ENCODE results near the gene SMIM29. TPM values are rescaled to one million over a fixed set of nuclear protein-coding genes. Genes with fewer than 3 reads are reported as not detected.

Gene SMIM29
- total RNA-seq, 1 experiment from 2014 or later: 44.3 TPM

DNA sequence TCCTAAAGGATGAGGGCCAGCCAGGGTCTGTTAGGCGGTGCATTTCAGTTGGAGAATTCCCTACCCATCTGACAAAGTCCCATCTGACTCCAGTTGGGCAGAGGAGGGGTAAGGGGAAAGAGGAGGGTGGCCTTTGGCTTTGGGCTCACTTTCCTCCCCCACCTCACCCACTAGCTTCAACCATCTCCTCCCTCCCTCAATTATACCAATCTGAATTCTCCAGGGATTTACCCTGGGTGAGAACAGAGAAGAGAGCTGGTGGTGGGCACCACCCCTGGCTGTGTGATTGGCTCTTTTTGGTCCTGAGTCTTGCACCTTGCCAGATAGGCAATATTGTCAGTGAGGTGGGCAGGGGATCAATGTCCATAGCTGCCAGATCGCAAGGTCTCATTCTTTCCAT, 8.9 kb downstream of the SMIM29 start:
- peak overlapping the region; percentile 96; the same call in 1 of the 2 replicates for H3K27ac ChIP-seq (ENCODE audit: low read length)
- peak overlapping the region; percentile 71; the same call in 1 of the 2 replicates for H3K4me3 ChIP-seq (ENCODE audit: low read length)
- H3K79me2 ChIP-seq (ENCODE audit: low read length): peaks cover 35% of the 10 kb centered on the region
- no peaks in the 10 kb centered on the region for H3K9me3 ChIP-seq (ENCODE audit: low read length)
- H3K4me2 ChIP-seq (ENCODE audit: low read depth, low read length, poor library complexity, severe bottlenecking): peak overlapping the region; percentile 86
- peaks cover 44% of the 10 kb centered on the region for H3K4me1 ChIP-seq (ENCODE audit: low read length)
- H3K36me3 ChIP-seq (ENCODE audit: insufficient read depth, low read length): peaks cover 47% of the 10 kb centered on the region
- H4K20me1 ChIP-seq (ENCODE audit: insufficient read depth, low read depth, low read length): peaks cover 41% of the 10 kb centered on the region
- H3K9ac ChIP-seq (ENCODE audit: low read length): peak overlapping the region; percentile 100; the same call in 1 of the 2 replicates
- no peaks in the 10 kb centered on the region for H3K9me2 ChIP-seq (replicated peaks; ENCODE audit: insufficient read depth, low read length)
- H3K27me3 ChIP-seq (ENCODE audit: low read length): no peaks in the 10 kb centered on the region
- no peak overlapping the region for H2AFZ ChIP-seq (ENCODE audit: low read length)
- no peak for DNase-seq

DNA sequence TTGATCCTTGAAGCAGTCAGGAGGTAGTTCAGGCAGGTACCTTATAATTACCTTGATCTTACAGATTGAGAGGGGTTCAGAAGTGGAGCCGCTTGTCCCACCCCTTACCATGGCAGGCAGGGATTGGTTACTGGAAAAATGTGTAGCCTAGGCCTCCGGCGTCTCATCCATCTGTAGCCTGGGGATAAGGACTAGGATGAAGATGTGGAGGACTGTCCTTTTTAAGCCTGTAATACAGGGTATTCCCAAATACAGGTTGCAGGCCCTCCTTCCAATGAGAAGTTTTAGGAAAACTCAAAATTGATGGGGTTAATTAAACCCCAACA, 9.3 kb downstream of the SMIM29 start:
- Histone ChIP-seq H3K4me1 (ENCODE audit: low read length) (peaks cover 44% of the 10 kb centered on the region), H2AFZ (ENCODE audit: low read length) (no peak overlapping the region), H4K20me1 (ENCODE audit: insufficient read depth, low read depth, low read length) (peaks cover 41% of the 10 kb centered on the region), H3K4me2 (ENCODE audit: low read depth, low read length, poor library complexity, severe bottlenecking) (peak overlapping the region; percentile 86), H3K27ac (ENCODE audit: low read length) (peak overlapping the region; percentile 96), H3K9ac (ENCODE audit: low read length) (peak overlapping the region; percentile 100), H3K36me3 (ENCODE audit: insufficient read depth, low read length) (peaks cover 47% of the 10 kb centered on the region), H3K27me3 (ENCODE audit: low read length) (no peaks in the 10 kb centered on the region), H3K79me2 (ENCODE audit: low read length) (peaks cover 35% of the 10 kb centered on the region), H3K9me3 (ENCODE audit: low read length) (no peaks in the 10 kb centered on the region), H3K4me3 (ENCODE audit: low read length) (peak overlapping the region; percentile 71; the same call in 1 of the 2 replicates), H3K9me2 (replicated peaks; ENCODE audit: insufficient read depth, low read length) (no peaks in the 10 kb centered on the region)
- no peak for DNase-seq

DNA sequence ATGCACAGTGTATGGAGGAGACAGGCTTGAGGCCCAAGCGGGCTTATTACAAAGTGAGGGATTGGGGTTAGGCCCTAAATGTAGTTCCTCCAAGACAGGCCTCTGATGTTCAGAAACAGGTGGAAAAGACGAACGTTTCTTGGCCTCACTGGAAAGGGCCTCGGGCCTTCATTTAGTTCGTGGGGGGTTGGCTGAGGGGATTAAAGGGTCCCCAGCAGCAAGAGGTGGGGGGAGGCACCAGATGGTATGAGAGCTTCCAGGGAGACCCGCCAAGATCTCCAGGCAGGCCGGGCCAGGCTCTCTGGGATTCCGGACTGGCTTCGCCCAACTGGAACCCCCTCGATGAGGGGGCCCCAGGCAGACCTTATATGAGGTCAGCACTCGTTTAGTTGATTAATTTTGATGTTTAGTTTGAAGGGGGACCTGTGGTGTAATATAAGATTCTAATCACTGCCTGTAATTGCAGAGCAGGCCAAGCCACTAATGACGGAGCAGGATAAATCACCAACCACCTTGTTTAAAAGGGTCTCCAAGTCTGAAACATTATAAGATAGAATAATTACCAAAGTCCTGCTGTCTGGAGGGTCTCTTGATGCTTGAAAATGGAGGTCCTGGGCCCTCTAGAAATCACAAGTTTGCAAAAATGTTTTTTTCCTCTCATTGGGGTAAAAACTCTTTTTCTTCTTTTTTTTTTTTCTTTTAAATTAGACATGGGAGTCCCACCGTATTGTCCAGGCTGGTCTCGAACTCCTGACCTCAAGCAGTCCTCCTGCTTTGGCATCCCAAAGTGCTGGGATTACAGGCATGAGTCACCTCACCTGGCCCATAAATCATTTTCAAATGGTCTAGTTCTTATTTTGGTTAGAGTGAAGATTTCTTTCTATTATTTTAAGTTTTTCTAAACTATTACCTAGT, 10.0 kb downstream of the SMIM29 start:
- H3K9me2 ChIP-seq (replicated peaks; ENCODE audit: insufficient read depth, low read length): no peaks in the 10 kb centered on the region
- H3K79me2 ChIP-seq (ENCODE audit: low read length): peaks cover 35% of the 10 kb centered on the region
- no peak overlapping the region for H2AFZ ChIP-seq (ENCODE audit: low read length)
- peaks cover 41% of the 10 kb centered on the region for H4K20me1 ChIP-seq (ENCODE audit: insufficient read depth, low read depth, low read length)
- peak overlapping the region; percentile 71 for H3K4me3 ChIP-seq (ENCODE audit: low read length)
- H3K9me3 ChIP-seq (ENCODE audit: low read length): no peaks in the 10 kb centered on the region
- H3K4me2 ChIP-seq (ENCODE audit: low read depth, low read length, poor library complexity, severe bottlenecking): peak overlapping the region; percentile 86
- peak overlapping the region; percentile 100 for H3K9ac ChIP-seq (ENCODE audit: low read length)
- peaks cover 44% of the 10 kb centered on the region for H3K4me1 ChIP-seq (ENCODE audit: low read length)
- DNase-seq: no peak
- H3K36me3 ChIP-seq (ENCODE audit: insufficient read depth, low read length): peaks cover 47% of the 10 kb centered on the region
- no peaks in the 10 kb centered on the region for H3K27me3 ChIP-seq (ENCODE audit: low read length)
- peak overlapping the region; percentile 96 for H3K27ac ChIP-seq (ENCODE audit: low read length)

DNA sequence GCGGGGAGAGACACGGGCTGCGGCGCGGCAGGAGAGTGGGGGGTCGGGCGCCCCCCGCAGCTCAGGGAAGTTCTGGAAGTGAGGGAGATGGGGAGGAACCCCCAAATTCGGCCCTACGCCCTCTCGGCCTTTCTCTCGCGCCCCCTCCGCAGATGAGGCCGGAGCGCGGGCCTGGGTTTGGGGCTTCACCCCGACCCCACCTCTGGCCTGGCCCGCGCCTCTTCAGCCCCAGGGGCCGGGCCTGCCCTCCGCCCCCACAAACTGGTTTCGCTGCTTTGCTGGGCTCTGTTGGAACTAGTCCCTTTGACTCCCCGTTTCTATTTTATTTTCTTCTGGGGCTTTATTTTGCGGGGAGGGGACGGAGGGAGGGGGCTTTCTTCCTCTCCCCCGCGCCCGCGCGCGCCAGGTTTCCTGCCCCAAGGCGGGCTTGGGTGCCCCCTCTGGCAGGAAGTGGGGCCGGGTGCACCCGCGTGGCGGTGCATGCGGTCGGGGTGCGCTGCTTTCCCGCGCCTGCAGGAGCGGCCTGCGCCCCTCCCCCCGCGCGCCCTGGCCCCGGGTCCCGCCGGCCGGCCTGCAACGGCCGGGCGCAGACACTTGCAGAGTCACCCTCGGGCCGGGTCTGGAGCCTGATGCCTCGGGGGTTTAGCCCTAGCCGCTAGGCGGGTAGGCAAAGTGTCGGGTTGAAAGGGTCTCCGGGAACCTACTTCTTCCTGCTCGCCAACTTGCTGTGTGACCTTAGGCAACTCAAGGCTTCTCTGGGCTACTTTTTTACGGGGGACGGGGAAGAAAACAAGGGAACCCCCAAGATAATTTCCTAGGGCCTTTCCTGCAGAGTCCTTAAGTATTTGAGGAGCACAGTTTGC, 10.9 kb downstream of the SMIM29 start:
- Histone ChIP-seq H3K36me3 (ENCODE audit: insufficient read depth, low read length) (peaks cover 44% of the 10 kb centered on the region), H3K4me1 (ENCODE audit: low read length) (peaks cover 40% of the 10 kb centered on the region), H3K27ac (ENCODE audit: low read length) (peak overlapping the region; percentile 96), H4K20me1 (ENCODE audit: insufficient read depth, low read depth, low read length) (peaks cover 41% of the 10 kb centered on the region), H3K4me3 (ENCODE audit: low read length) (peak overlapping the region; percentile 71), H3K9me2 (replicated peaks; ENCODE audit: insufficient read depth, low read length) (no peaks in the 10 kb centered on the region), H3K9ac (ENCODE audit: low read length) (peak overlapping the region; percentile 100), H3K9me3 (ENCODE audit: low read length) (no peaks in the 10 kb centered on the region), H3K79me2 (ENCODE audit: low read length) (peaks cover 35% of the 10 kb centered on the region), H2AFZ (ENCODE audit: low read length) (no peak overlapping the region), H3K27me3 (ENCODE audit: low read length) (no peaks in the 10 kb centered on the region), H3K4me2 (ENCODE audit: low read depth, low read length, poor library complexity, severe bottlenecking) (peak overlapping the region; percentile 86)
- DNase-seq: peak; percentile 93

DNA sequence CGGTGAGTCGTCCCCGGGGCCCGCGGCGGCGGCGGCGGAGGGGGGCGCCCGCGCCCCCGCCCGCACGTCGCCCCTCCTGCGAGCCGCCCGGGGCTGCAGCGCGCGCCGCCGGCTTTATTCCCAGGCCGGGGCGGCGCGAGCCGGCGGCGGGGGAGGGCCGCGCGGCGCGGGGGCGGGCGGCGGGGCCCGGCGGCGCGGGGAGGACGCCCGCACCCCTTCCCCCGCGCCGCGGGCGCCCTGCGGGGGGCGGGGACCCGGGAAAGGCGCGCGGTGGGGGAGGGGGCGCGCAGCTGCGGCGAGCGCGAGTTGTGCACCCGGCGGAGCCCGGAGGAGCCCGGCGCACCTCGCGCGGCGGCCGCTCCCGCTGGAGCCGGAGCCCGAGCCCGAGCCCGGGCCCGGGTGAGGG, 11.5 kb downstream of the SMIM29 start:
- Histone ChIP-seq H3K79me2 (ENCODE audit: low read length) (peaks cover 35% of the 10 kb centered on the region), H3K36me3 (ENCODE audit: insufficient read depth, low read length) (peaks cover 40% of the 10 kb centered on the region), H3K9me3 (ENCODE audit: low read length) (no peaks in the 10 kb centered on the region), H3K9ac (ENCODE audit: low read length) (peak overlapping the region; percentile 100), H3K4me2 (ENCODE audit: low read depth, low read length, poor library complexity, severe bottlenecking) (peak overlapping the region; percentile 86), H2AFZ (ENCODE audit: low read length) (no peak overlapping the region), H3K27me3 (ENCODE audit: low read length) (no peaks in the 10 kb centered on the region), H3K4me1 (ENCODE audit: low read length) (peaks cover 40% of the 10 kb centered on the region), H3K9me2 (replicated peaks; ENCODE audit: insufficient read depth, low read length) (no peaks in the 10 kb centered on the region), H3K27ac (ENCODE audit: low read length) (peak overlapping the region; percentile 96), H4K20me1 (ENCODE audit: insufficient read depth, low read depth, low read length) (peaks cover 37% of the 10 kb centered on the region), H3K4me3 (ENCODE audit: low read length) (peak overlapping the region; percentile 71)
- peak; percentile 68 for DNase-seq

DNA sequence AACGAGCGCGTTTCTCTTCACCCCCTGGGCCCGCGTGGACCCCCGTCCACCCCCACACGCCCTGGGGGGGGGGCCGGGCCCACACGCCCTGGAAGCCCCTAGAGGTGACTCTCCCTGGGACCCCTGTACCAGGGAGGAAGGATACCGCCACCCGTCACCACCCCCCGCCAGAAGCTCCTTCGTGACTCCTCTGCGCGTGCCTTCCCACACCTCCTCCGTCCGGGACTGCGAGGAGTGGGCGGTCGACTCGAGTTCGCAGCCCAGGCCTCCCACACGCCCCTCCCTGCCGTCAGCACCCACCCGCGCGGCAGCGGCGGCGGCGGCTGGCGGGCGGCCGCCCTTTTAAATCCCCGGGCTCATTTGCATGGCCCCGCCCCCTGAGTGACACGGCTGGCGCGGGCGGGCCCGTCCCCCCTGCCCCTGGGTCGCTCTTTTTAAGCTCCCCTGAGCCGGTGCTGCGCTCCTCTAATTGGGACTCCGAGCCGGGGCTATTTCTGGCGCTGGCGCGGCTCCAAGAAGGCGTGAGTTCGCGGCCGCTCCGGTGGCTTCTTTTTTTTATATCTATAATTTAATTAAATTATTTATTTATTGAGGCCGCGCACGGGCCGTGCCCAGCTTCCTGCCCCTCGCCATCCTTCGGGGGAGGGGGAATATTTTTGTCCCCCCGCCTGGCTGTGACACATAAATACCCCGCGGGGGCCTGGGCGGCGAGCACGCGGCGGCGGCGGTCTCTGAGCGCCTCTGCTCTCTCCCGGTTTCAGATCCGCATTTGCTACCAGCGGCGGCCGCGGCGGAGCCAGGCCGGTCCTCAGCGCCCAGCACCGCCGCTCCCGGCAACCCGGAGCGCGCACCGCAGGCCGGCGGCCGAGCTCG, 12.1 kb downstream of the SMIM29 start, which contains the start of gene HMGA1:
Gene HMGA1, plus strand, starts transcription at position 431 of the 873 bp plus-strand sequence. CDS start 3,908 bp downstream, outside the sequence.
- Histone ChIP-seq H3K9me3 (ENCODE audit: low read length) (no peaks in the 10 kb centered on the region), H3K4me2 (ENCODE audit: low read depth, low read length, poor library complexity, severe bottlenecking) (peak within 1 kb of the TSS; percentile 86), H4K20me1 (ENCODE audit: insufficient read depth, low read depth, low read length) (peaks cover 31% of the 10 kb centered on the region), H3K27ac (ENCODE audit: low read length) (peak within 1 kb of the TSS; percentile 96), H2AFZ (ENCODE audit: low read length) (no peak within 1 kb of the TSS), H3K27me3 (ENCODE audit: low read length) (no peaks in the 10 kb centered on the region), H3K4me3 (ENCODE audit: low read length) (peak within 1 kb of the TSS; percentile 79), H3K9ac (ENCODE audit: low read length) (peak within 1 kb of the TSS; percentile 100), H3K36me3 (ENCODE audit: insufficient read depth, low read length) (peaks cover 34% of the 10 kb centered on the region), H3K4me1 (ENCODE audit: low read length) (peaks cover 38% of the 10 kb centered on the region), H3K9me2 (replicated peaks; ENCODE audit: insufficient read depth, low read length) (no peaks in the 10 kb centered on the region), H3K79me2 (ENCODE audit: low read length) (peaks cover 35% of the 10 kb centered on the region)
- peak; percentile 99 for DNase-seq

DNA sequence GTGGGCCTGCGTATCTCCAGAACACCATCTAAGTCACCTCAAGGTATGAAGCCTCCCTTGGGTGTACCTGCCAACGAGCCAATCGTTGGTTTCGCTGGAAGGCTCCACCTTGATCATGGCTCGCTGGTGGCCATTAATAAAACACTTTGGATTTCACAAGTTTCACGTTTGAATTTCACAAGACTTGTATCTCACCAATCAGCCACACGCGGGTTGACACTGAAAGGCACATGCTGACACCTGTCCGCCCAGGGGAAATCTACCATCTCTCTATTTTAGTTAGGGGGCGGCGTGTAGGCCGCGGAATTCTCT, 12.7 kb downstream of the SMIM29 start:
- Histone ChIP-seq H3K4me1 (ENCODE audit: low read length) (peaks cover 32% of the 10 kb centered on the region), H4K20me1 (ENCODE audit: insufficient read depth, low read depth, low read length) (peaks cover 26% of the 10 kb centered on the region), H3K9me3 (ENCODE audit: low read length) (no peaks in the 10 kb centered on the region), H3K36me3 (ENCODE audit: insufficient read depth, low read length) (peaks cover 29% of the 10 kb centered on the region), H3K9ac (ENCODE audit: low read length) (peak overlapping the region; percentile 94), H3K4me3 (ENCODE audit: low read length) (peak overlapping the region; percentile 79), H2AFZ (ENCODE audit: low read length) (no peak overlapping the region), H3K27ac (ENCODE audit: low read length) (peak overlapping the region; percentile 81), H3K9me2 (replicated peaks; ENCODE audit: insufficient read depth, low read length) (no peaks in the 10 kb centered on the region), H3K4me2 (ENCODE audit: low read depth, low read length, poor library complexity, severe bottlenecking) (peak overlapping the region; percentile 80), H3K79me2 (ENCODE audit: low read length) (peaks cover 35% of the 10 kb centered on the region), H3K27me3 (ENCODE audit: low read length) (no peaks in the 10 kb centered on the region)
- peak; percentile 82 for DNase-seq

All from Karpas-422 (cell line).